Measurements from ENCODE around the gene SCFD2.

The SCFD2 gene

DNA sequence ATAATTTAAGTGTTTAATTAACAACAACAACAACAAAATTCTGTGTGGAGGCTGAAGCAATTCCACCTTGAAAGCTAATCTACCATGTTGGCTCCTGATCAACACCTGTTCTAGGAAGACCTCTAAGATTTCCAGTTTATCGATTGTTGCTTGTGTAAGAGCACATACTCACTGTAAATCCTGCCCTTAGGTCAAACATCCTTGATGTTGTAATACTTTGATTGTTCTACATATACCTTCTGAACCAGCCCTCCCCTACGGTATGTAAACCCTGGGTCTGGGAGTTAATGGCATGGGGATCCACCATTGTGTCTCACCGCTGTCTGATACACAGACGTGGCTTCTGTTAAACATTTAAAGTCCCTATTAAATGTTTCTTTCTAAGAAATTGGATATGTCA, 430.5 kb downstream of the SCFD2 start:
- in situ Hi-C loops (cut with MboI; ENCODE audit: low sequenced_read_pairs, unreplicated experiment): no loop called here
- no peak for DNase-seq (ENCODE audit: low spot score)
- TF ChIP-seq, protein P1, sequence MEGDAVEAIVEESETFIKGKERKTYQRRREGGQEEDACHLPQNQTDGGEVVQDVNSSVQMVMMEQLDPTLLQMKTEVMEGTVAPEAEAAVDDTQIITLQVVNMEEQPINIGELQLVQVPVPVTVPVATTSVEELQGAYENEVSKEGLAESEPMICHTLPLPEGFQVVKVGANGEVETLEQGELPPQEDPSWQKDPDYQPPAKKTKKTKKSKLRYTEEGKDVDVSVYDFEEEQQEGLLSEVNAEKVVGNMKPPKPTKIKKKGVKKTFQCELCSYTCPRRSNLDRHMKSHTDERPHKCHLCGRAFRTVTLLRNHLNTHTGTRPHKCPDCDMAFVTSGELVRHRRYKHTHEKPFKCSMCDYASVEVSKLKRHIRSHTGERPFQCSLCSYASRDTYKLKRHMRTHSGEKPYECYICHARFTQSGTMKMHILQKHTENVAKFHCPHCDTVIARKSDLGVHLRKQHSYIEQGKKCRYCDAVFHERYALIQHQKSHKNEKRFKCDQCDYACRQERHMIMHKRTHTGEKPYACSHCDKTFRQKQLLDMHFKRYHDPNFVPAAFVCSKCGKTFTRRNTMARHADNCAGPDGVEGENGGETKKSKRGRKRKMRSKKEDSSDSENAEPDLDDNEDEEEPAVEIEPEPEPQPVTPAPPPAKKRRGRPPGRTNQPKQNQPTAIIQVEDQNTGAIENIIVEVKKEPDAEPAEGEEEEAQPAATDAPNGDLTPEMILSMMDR (IDR thresholded peaks at IDR 0.05; ENCODE audit: borderline replicate concordance, control extremely low read depth, extremely low read depth, insufficient read depth, missing control alignments): no peak

DNA sequence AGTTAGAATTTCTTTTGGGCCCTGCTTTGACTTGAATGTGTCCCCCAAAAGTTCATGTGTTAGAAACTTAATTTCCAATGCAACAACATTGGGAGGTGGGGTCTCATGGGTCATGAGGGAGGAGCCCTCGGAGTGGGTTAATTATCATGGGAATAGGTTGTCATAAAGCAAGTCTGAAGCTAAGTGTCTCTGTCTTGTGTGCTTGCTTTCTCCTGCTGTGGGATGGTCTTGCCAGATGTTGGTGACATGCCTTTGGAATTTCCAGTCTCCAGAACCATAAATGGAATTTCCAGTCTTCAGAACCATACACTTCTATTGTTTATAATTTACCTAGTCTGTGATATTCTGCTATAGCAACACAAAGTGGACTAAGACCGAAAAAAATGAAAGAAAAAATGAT, 432.1 kb downstream of the SCFD2 start:
- TF ChIP-seq, protein P1 (IDR thresholded peaks at IDR 0.05; ENCODE audit: borderline replicate concordance, control extremely low read depth, extremely low read depth, insufficient read depth, missing control alignments): no peak
- DNase-seq (ENCODE audit: low spot score): no peak
- in situ Hi-C loops (cut with MboI; ENCODE audit: low sequenced_read_pairs, unreplicated experiment): no loop called here

DNA sequence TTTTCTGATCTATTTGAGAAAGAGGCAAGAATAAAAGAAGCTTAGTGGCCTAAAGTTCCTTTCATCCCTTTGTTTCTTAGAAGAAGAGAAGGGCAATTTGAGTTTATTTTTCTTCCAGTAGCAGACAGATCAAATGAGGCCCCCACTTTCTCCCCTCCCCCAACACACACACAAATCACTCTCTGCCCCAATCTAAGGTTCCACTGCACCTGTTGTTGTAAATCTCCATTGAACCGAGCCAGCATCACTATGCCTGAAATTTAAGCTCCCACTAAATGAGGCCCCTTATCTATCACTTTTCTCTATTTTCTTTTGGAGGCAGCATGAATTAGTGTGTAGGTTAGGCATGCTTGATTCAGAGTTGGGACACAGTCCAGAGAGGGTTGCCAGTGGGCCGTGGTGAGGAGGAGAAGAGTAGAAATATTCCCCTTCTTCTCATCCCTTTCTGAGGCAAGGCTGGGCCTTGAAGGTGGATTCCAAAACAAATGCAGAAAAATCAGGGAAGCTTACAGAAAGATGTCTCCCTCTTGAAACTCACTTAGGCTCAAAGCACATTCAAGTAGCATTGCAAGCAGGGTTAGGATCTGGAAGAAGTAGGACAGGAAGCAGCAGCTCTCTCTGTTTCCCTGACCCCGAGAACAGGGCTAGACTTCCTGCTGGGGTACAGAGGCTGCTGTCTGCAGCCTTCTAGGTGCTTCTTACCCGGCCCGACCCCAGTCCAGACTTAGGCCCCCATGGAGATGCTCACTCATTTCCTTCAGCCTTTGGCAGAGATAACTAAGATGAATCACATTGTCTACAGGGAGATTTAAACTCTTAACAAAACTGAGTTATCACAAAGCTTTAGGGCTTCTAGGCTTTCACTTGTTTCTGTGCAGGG, 433.0 kb downstream of the SCFD2 start:
- in situ Hi-C loops (cut with MboI; ENCODE audit: low sequenced_read_pairs, unreplicated experiment): no loop called here
- TF ChIP-seq, protein P1 (IDR thresholded peaks at IDR 0.05; ENCODE audit: borderline replicate concordance, control extremely low read depth, extremely low read depth, insufficient read depth, missing control alignments): no peak
- no peak for DNase-seq (ENCODE audit: low spot score)

DNA sequence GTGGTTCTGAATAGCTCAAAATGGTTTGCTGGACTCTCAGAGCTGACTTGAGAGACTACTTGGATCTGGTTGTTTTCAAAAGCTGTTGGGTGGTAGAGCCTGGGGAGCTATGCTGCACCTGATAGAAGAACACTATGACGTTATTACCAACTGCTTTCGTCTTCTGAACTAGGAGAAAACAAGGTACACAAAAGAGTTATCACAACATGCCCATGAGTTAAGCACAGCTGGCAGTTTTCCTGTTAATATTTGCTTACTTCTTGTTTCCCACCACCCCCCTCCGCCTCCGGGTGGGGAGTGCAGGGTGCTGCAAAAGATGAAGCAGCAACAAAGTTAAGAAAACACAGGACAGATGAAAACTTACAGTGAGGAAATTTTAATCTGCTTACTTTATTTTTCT, 434.6 kb downstream of the SCFD2 start:
- DNase-seq (ENCODE audit: low spot score): no peak
- in situ Hi-C loops (cut with MboI; ENCODE audit: low sequenced_read_pairs, unreplicated experiment): no loop called here
- TF ChIP-seq, protein P1 (IDR thresholded peaks at IDR 0.05; ENCODE audit: borderline replicate concordance, control extremely low read depth, extremely low read depth, insufficient read depth, missing control alignments): no peak

DNA sequence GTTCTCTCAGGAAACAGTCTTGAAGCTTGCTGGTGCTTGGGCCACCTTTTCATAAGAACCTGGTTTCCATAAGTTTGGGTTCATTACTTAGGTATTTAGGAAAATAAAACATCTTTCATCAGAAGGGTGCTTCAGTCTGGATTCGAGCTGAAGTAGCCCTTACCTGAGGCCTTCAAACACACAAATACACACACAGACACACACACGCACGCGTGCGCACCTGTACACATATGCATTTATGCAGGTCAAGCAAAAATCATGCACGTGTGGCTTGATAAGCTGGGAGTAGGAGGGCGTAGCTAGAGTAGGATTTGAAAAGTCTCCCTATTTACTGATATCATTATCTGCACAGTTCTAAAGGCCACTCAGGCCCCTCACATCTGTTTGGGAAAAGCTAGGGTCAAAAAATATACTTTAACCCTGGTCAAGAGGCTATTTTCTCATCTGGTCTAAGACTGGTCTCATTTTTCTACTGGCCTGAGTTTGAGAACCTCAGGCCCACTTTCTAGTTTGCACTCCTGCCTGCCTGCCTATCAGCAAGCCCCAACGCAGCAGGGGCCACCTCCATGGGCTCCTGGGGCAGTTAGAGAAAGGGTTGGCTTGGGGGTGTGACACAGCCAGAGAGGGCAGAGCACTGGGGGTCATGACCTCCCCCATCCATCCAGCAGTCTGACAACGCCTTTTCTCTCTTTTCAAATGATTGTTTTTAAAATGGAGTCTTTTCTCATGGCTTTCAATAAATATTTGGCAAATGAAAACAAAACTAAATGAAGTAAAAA, 439.5 kb downstream of the SCFD2 start:
- in situ Hi-C loops (cut with MboI; ENCODE audit: low sequenced_read_pairs, unreplicated experiment): no loop called here
- DNase-seq (ENCODE audit: low spot score): no peak
- TF ChIP-seq, protein P1 (IDR thresholded peaks at IDR 0.05; ENCODE audit: borderline replicate concordance, control extremely low read depth, extremely low read depth, insufficient read depth, missing control alignments): no peak

DNA sequence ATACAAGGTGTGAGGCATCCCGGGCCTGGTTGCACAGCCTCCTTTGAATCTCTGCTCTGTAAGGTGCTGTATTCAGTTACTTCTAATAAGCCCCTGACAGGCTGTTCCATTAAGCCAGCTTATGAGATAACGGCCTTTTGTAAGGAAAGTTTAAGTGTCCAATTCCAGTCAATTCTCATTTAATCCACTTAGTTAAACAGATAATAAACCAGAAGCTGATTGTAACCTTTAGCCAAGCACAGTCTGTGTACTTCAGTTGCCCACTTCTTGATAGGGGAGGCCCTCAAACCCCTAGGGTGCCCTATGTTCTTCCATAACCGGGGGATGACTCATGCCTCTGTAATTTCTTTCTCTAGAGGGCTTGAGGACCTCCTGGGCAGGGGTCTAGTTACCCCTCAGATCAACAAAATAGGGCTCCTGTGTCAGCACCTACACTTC, 440.3 kb downstream of the SCFD2 start:
- TF ChIP-seq, protein P1 (IDR thresholded peaks at IDR 0.05; ENCODE audit: borderline replicate concordance, control extremely low read depth, extremely low read depth, insufficient read depth, missing control alignments): no peak

More for the DNA sequence above, 440.3 kb downstream of the SCFD2 start:
- in situ Hi-C loops (cut with MboI; ENCODE audit: low sequenced_read_pairs, unreplicated experiment): no loop called here
- DNase-seq (ENCODE audit: low spot score): no peak
